AG04450 (cell line): ENCODE results near the gene LRRTM4. TPM values are rescaled to one million over a fixed set of nuclear protein-coding genes. Genes with fewer than 3 reads are reported as not detected.

ENCODE experiments used
- CTCF ChIA-PET: fragments of 300-600, 350-600 bp; formaldehyde crosslinking; extraction: SDS; loops from one replicate; lab custom pipeline; 2022; ENCODE audit warnings: antibody characterized with exemption, inconsistent platforms; lab: Charles Lee
- POLR2A ChIA-PET: fragments of 350-600 bp; formaldehyde crosslinking; extraction: SDS; loops from one replicate; lab custom pipeline; 2021; ENCODE audit warnings: antibody characterized with exemption, inconsistent platforms; lab: Yijun Ruan, JAX
- DNase-seq: peaks from one replicate; pipeline ENCODE4 v3.0.0-alpha.2; 2011; ENCODE audit warnings: low read depth, low spot score
- H3K27ac ChIP-seq: one replicate; pipeline ENCODE4 v1.5.1; 2012; ENCODE audit warnings: low read depth, low read length, control low read depth
- H3K27me3 ChIP-seq: one replicate; pipeline ENCODE4 v1.6.0; 2012; ENCODE audit warnings: low read length; ENCODE audit not compliant: control insufficient read depth, insufficient read depth
- H3K4me3 ChIP-seq: 2 replicates; pipeline ENCODE4 v1.5.1; 2011; ENCODE audit warnings: mild to moderate bottlenecking, low read depth, low read length, control low read depth
- H3K9me3 ChIP-seq: 2 replicates; pipeline ENCODE4 v1.5.1; 2012; ENCODE audit warnings: low read length; ENCODE audit not compliant: control insufficient read depth, insufficient read depth
- polyA plus RNA-seq: library from polyadenylated mRNA; depleted of rRNA; stranded (reverse); fragments of >200 nt; gene quantifications from 2 replicates; pipeline ENCODE4 v1.2.3, GENCODE V29; 2011
- TF ChIP-seq, protein P1 (sequence below): IDR thresholded peaks from 2 replicates; pipeline ENCODE4 v1.5.1; 2011; ENCODE audit warnings: low read depth, low read length, control low read depth, inconsistent platforms

The LRRTM4 gene
- polyA plus RNA-seq, 1 experiment = not detected

DNA sequence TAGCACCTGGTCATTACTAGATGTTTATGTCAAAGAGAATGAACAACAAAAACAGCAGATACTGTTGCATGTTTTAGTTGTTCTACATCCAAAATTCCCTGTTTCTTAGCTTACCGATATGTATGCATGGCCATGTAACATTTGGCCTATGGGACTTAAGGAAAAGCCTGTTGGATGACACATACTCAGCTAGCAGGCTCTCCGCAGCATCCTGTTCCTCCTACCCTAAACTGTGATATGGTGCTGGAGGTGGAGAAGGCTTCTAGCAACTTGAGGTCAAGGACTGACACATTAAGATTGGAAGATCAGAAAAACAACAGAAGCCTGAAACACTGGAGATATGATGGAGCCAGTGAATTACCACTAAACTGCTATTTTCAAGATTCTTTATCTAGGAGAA lies 537.8 kb downstream of the LRRTM4 start:
- Histone ChIP-seq H3K27me3 (no peaks in the 10 kb centered on the region), H3K4me3 (no peak overlapping the region), H3K27ac (no peak overlapping the region), H3K9me3 (no peaks in the 10 kb centered on the region)
- POLR2A ChIA-PET = no interaction called here
- no peak for DNase-seq
- CTCF ChIA-PET = no interaction called here
- TF ChIP-seq, protein P1, sequence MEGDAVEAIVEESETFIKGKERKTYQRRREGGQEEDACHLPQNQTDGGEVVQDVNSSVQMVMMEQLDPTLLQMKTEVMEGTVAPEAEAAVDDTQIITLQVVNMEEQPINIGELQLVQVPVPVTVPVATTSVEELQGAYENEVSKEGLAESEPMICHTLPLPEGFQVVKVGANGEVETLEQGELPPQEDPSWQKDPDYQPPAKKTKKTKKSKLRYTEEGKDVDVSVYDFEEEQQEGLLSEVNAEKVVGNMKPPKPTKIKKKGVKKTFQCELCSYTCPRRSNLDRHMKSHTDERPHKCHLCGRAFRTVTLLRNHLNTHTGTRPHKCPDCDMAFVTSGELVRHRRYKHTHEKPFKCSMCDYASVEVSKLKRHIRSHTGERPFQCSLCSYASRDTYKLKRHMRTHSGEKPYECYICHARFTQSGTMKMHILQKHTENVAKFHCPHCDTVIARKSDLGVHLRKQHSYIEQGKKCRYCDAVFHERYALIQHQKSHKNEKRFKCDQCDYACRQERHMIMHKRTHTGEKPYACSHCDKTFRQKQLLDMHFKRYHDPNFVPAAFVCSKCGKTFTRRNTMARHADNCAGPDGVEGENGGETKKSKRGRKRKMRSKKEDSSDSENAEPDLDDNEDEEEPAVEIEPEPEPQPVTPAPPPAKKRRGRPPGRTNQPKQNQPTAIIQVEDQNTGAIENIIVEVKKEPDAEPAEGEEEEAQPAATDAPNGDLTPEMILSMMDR = no peak

DNA sequence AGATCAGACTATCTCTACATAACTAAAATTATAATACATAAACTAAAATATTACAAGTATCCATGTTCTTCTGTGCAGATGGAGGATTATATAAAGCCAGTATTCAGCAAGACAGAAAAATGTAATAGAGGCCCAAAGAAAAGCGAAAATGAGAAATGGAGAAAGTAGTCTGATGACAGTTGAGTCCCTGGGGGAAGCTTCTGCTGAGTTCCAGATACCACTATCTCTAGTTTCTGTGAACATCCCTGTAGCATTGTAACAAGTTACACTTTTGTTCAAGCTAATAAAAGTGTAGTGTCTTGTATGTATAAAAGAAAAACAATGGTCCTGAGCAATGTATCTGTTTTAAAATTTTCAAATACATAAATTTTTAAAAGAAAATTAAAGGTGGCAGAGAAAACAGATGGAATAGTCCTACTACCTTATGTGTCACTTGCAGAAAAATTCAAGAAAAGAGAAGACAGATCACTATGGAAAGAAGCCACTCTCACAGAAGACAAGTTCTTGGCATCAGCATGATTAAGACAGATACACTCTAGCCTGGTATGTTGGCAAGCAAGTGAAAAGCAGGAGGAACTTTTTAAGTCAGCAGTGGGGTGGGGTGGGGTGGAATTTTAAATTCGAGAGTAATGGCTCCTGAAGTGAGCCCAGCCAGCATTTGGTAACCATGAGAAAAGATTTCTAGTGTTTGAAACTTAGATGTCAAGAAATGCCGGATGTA lies 541.9 kb downstream of the LRRTM4 start:
- ChIA-PET POLR2A (no interaction called here), CTCF (no interaction called here)
- no peaks in the 10 kb centered on the region for H3K9me3 ChIP-seq
- TF ChIP-seq, protein P1 = no peak
- no peak overlapping the region for H3K4me3 ChIP-seq
- no peak for DNase-seq
- no peak overlapping the region for H3K27ac ChIP-seq
- no peaks in the 10 kb centered on the region for H3K27me3 ChIP-seq

DNA sequence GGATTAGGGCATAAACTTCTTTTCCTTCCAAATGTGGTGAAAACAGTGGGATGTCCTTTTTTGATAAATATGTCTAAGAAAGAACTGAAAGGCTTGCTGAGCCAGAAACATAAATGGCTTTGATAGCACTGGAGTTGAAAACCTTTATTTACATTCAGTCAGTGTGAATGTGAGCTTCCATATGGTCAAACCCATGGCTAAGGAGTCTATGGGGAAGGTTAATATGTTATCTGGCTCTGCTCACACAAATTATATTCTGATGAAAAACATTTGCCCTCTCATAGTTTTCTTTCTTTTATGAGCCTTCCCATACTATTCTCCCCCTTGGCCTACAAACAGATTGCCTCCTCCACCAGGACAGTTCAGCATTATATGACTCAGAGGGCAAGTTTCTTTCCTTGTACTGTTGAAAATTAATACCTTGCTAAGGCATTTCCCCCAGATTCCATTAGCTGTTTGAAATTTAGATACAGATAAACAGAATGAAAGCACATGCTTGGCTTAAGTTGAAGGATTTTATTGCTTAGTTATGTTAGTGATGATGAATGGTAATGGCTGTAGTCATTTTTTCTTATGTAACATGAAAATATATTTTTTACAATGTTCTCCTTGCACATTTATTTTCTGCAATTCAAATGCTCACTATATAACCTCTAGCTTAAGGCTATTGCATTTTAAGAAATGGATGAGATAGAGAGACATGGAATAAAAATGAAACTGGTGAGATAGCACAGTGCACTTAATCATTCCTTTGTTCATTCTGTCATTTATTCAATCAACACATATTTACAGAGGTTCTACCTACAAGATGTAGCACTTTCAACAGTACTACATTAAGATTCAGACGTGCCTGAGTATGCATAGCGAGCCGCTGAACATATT lies 544.1 kb downstream of the LRRTM4 start:
- POLR2A ChIA-PET = no interaction called here
- H3K27me3 ChIP-seq = no peaks in the 10 kb centered on the region
- H3K27ac ChIP-seq = no peak overlapping the region
- TF ChIP-seq, protein P1 = no peak
- CTCF ChIA-PET = no interaction called here
- no peaks in the 10 kb centered on the region for H3K9me3 ChIP-seq
- DNase-seq = no peak
- H3K4me3 ChIP-seq = no peak overlapping the region

DNA sequence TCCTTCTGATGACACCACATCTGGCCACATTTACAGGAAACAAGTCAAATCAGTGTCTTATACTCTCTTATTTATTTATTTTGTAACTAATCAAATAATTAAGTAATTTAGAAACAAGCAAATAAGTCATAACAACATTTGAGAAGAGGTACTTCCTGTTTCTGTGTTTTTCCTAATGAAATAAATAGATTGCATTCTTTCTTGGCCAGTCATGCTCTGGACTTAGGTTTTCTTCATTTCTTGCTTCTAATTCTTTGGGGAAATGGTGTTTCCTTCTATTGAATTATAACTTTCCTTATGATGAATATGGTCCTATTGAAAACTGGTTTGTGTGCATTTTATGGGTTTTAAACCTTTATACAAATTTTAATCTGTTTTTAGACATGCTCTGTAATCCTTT lies 546.4 kb downstream of the LRRTM4 start:
- TF ChIP-seq, protein P1 = no peak
- POLR2A ChIA-PET = no interaction called here
- no peaks in the 10 kb centered on the region for H3K9me3 ChIP-seq
- H3K27ac ChIP-seq = no peak overlapping the region
- no peaks in the 10 kb centered on the region for H3K27me3 ChIP-seq
- DNase-seq = no peak
- CTCF ChIA-PET = no interaction called here
- no peak overlapping the region for H3K4me3 ChIP-seq

DNA sequence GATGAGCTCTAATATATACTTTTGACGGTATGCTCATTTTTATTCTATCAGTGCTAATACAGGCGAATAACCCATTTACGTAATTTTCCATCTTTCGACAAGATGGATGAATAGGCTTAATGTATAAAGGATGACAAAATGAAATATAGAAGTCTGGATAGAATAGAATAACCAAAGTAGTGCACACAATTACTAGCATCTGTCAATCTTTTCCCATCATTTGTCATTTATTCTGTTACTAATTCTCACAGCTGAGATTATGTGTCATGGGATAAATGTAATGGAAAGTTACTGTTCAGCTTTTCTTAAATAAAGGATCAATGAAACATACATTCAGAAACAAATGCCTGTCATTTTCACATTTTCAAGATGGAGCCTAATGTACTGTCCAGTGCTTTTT lies 548.6 kb downstream of the LRRTM4 start:
- Histone ChIP-seq H3K27me3 (no peaks in the 10 kb centered on the region), H3K4me3 (no peak overlapping the region), H3K27ac (no peak overlapping the region), H3K9me3 (no peaks in the 10 kb centered on the region)
- no peak for DNase-seq
- POLR2A ChIA-PET = no interaction called here
- TF ChIP-seq, protein P1 = no peak
- CTCF ChIA-PET = interaction anchor here (1.6 kb wide), 1 partner anchor 20 kb away, joined by 5 read pairs; no protein-coding TSS in a partner anchor
